Measurements from ENCODE around the gene RGS1.

RGS1 gene

DNA sequence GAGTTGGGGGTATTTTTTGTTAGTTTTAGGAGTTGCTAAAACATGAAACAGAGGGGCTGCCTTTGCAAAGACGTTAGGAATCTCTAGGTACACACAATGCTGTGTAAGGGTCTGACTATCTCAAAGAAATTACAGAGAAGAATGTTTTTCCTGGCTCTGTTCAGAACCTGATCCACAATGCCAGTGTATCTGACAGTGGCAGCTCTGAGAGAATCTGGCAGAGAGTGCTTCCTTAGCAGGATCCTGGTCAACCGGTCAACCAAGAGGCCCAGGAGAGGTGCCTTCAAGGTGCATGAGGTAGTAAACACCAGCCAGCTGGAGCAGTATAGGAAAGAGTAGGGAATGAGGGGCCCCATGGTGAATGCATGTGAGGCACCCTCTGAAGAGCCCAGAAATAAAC is 40.9 kb upstream of the RGS1 start:
- H3K4me3 ChIP-seq (replicated peaks in 1 of 2; ENCODE audit: low read depth in 2 of 2, low read length in 2 of 2): no peak overlapping the region

DNA sequence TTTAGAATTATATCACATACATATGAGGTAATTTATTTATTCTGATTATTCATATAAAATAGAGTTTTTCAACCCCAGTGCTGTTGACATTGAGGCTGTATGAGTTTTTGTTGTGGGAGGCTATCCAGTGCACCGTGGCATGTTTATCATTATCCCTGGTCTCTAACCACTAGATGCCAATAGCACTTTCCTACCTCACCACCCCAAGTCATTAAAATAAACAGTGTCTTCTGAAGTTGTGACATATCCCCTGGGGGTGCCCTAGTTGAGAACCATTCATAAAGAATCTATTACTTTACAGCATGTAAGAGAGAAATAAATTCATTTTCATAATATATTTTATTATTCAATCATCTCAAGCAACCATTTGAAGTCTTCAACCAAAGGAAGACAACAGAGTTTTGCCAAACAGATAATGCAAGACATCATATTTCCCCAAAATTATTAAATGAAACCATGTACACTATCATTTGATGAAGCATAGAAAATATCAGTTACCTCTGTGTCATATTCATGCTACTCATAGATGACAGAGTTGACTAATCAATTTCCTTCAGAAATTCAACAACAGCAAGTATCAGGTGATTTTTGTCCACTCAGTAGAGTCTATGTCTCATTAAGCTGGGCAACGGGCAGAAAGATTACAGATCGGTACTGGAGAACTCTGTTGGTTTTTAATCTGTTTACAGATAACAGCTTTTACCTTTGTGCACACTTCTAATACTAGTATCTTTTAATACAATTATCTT is 39.5 kb upstream of the RGS1 start:
- DNase-seq (ENCODE audit: low read depth in 2 of 2): no peak
- H3K4me3 ChIP-seq (replicated peaks in 1 of 2; ENCODE audit: low read depth in 2 of 2, low read length in 2 of 2): no peak overlapping the region
- TF ChIP-seq, protein P1, sequence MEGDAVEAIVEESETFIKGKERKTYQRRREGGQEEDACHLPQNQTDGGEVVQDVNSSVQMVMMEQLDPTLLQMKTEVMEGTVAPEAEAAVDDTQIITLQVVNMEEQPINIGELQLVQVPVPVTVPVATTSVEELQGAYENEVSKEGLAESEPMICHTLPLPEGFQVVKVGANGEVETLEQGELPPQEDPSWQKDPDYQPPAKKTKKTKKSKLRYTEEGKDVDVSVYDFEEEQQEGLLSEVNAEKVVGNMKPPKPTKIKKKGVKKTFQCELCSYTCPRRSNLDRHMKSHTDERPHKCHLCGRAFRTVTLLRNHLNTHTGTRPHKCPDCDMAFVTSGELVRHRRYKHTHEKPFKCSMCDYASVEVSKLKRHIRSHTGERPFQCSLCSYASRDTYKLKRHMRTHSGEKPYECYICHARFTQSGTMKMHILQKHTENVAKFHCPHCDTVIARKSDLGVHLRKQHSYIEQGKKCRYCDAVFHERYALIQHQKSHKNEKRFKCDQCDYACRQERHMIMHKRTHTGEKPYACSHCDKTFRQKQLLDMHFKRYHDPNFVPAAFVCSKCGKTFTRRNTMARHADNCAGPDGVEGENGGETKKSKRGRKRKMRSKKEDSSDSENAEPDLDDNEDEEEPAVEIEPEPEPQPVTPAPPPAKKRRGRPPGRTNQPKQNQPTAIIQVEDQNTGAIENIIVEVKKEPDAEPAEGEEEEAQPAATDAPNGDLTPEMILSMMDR (IDR thresholded peaks at IDR 0.05; ENCODE audit: low read depth, low read length): no peak

More for the DNA sequence above, 40.9 kb upstream of the RGS1 start:
- DNase-seq (ENCODE audit: low read depth in 2 of 2): no peak
- TF ChIP-seq, protein P1 (IDR thresholded peaks at IDR 0.05; ENCODE audit: low read depth, low read length): no peak

DNA sequence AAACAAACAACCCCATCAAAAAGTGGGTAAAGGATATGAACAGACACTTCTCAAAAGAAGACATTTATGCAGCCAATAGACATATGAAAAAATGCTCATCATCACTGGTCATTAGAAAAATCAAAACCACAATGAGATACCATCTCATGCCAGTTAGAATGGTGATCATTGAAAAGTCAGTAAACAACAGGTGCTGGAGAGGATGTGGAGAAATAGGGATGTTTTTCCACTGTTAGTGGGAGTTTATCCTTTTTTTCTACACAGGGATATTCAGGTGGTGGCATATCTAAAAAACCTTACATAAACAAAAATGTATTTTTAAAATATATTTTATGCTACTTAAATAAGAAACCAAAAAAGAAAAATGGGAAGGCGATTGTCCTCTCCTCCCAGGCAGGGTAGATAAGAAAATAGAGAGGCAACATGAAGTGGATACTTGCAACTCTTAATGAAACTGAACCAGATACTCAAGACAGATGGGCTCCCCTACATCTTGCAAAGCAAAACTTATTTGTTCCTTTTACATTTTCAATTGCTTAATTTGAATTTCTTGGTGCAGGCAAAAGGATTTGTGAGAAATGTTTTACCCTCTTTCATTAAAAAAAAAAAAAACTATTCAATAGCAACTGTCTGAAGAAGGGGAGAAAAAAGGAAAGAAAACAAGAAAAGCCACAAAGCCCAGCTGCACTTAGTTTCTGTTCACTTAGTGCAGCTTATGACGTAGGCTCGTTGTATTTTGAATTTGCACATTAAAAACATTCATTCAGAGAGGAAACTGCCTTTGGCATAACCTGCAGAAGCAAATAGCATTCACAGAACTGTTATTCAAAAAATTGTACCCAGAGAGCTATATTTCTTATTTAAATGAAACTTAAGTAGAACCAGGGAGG is 36.9 kb upstream of the RGS1 start:
- TF ChIP-seq, protein P1 (IDR thresholded peaks at IDR 0.05; ENCODE audit: low read depth, low read length): no peak
- no peak overlapping the region for H3K4me3 ChIP-seq (replicated peaks in 1 of 2; ENCODE audit: low read depth in 2 of 2, low read length in 2 of 2)
- peak in 1 of 2 donors; percentile 43 for DNase-seq (ENCODE audit: low read depth in 2 of 2)

GRCh38 chr1:192539297-192540092 is 36.1 kb upstream of the RGS1 start:
- peak; percentile 93 to 98 for DNase-seq (ENCODE audit: low read depth in 2 of 2)
- H3K4me3 ChIP-seq (replicated peaks in 1 of 2; ENCODE audit: low read depth in 2 of 2, low read length in 2 of 2): no peak overlapping the region
- TF ChIP-seq, protein P1 (IDR thresholded peaks at IDR 0.05; ENCODE audit: low read depth, low read length): no peak

- no peak overlapping the region for H3K4me3 ChIP-seq (replicated peaks in 1 of 2; ENCODE audit: low read depth in 2 of 2, low read length in 2 of 2)
- TF ChIP-seq, protein P1 (IDR thresholded peaks at IDR 0.05; ENCODE audit: low read depth, low read length): no peak
- no peak for DNase-seq (ENCODE audit: low read depth in 2 of 2)
Observed at GRCh38 chr1:192543445-192543844, 32.1 kb upstream of the RGS1 start.

DNA sequence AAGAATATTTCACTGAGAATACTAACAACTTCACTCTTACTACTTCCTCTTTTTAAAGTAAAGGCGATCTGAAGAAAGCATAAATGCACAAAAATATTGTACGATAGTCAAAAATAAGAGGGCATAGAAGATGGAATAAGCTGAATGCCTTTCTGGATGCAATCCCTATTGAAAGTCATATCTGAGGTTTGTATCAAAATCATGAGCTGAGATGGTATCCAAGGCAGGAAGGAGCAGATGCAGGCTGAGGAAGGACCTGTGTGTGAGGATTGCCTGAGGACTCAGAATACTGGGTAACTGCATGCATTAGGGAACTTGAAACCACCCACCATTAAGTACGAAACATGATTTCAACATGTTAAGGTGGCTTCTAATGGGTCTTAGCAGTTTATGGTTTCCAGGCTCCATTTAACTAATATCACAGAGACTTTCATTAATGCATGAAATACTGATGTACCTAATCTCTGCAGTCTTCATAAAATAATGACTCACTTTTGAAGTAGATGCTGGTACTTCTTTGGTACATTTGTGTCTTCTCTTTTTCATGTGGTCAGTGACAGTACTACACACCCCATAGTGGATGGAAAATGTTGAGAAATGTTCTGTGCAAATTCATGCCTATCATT is 29.6 kb upstream of the RGS1 start:
- no peak overlapping the region for H3K4me3 ChIP-seq (replicated peaks in 1 of 2; ENCODE audit: low read depth in 2 of 2, low read length in 2 of 2)
- TF ChIP-seq, protein P1 (IDR thresholded peaks at IDR 0.05; ENCODE audit: low read depth, low read length): peak; percentile 37

More for the DNA sequence above, 29.6 kb upstream of the RGS1 start:
- peak in 1 of 2 donors; percentile 58 for DNase-seq (ENCODE audit: low read depth in 2 of 2)

Measured in cardiac fibroblast (primary cell).